ENCODE data around the gene SIRPA. TPM values are rescaled to one million over a fixed set of nuclear protein-coding genes. Genes with fewer than 3 reads are reported as not detected.

The SIRPA gene
- total RNA-seq, 1 experiment from 2014 or later: 6.0 TPM

GRCh38 chr20:1904135-1904534, 8.9 kb downstream of the SIRPA start:
- Mint-ChIP-seq H3K27me3 (ENCODE audit: low read depth) (peaks cover 10% of the 10 kb centered on the region), H3K4me3 (no peak overlapping the region), H3K9me3 (no peaks in the 10 kb centered on the region), H3K4me1 (peaks cover 22 to 25% of the 10 kb centered on the region in 2 experiments), H3K36me3 (ENCODE audit: insufficient read depth in 1 of 3, low read depth in 3 of 3) (peaks cover 0 to 3% (median 0%) of the 10 kb centered on the region in 3 experiments; a peak in 1 of 7 replicates), H3K27ac (no peak overlapping the region; a peak in 1 of 7 replicates)
- Histone ChIP-seq H2BK20ac (ENCODE audit: low read depth, low read length, poor library complexity, severe bottlenecking) (no peak overlapping the region), H2BK12ac (ENCODE audit: insufficient read length, low read depth, low read length) (no peak overlapping the region), H3K56ac (ENCODE audit: insufficient read length, low read depth, low read length) (no peak overlapping the region), H4K91ac (ENCODE audit: insufficient read length, low read depth, low read length) (no peak overlapping the region), H3K4ac (ENCODE audit: low read depth, low read length) (no peak overlapping the region), H3K23ac (ENCODE audit: insufficient read length, low read depth, low read length) (no peak overlapping the region), H3K27me3 (ENCODE audit: insufficient read depth, low read length) (no peaks in the 10 kb centered on the region), H4K5ac (ENCODE audit: insufficient read length, low read depth, low read length) (no peak overlapping the region), H4K20me1 (ENCODE audit: control insufficient read depth, insufficient read depth, insufficient read length) (peaks cover 2% of the 10 kb centered on the region), H3K27ac (ENCODE audit: insufficient read length, low read depth, low read length) (no peak overlapping the region), H3K9me3 (ENCODE audit: control insufficient read depth, low read depth, low read length) (no peaks in the 10 kb centered on the region), H2BK15ac (ENCODE audit: low read depth, low read length) (no peak overlapping the region), H3K9ac (ENCODE audit: extremely low read depth, insufficient read length, low read length) (no peak overlapping the region), H2AK5ac (ENCODE audit: insufficient read length, low read length) (no peak overlapping the region), H3K79me2 (ENCODE audit: insufficient read depth, low read length) (no peaks in the 10 kb centered on the region), H3T11ph (ENCODE audit: low read length) (no peak overlapping the region), H3K4me2 (ENCODE audit: insufficient read depth, insufficient read length, low read length) (no peak overlapping the region), H3K14ac (ENCODE audit: insufficient read depth, low read length) (no peak overlapping the region), H3K18ac (ENCODE audit: insufficient read length, low read depth, low read length) (no peak overlapping the region), H4K8ac (replicated peaks; ENCODE audit: insufficient read length, low read depth, low read length) (no peak overlapping the region), H2BK120ac (ENCODE audit: low read depth, low read length, poor library complexity, severe bottlenecking) (no peak overlapping the region), H2BK5ac (ENCODE audit: insufficient read length, low read length) (no peak overlapping the region), H2AFZ (ENCODE audit: low read length) (no peak overlapping the region), H3K4me1 (ENCODE audit: insufficient read depth, low read length) (no peaks in the 10 kb centered on the region), H3K23me2 (ENCODE audit: insufficient read length, low read depth, low read length, poor library complexity, severe bottlenecking) (no peaks in the 10 kb centered on the region), H3K79me1 (ENCODE audit: insufficient read depth, low read depth, low read length, poor library complexity, severe bottlenecking) (no peaks in the 10 kb centered on the region)
- DNase-seq: no peak
- no CpG with 5 or more reads among the region's 9 CpGs for WGBS (ENCODE audit: extremely low coverage, insufficient read length, low lambda C conversion rate)
- TF ChIP-seq, protein P1, sequence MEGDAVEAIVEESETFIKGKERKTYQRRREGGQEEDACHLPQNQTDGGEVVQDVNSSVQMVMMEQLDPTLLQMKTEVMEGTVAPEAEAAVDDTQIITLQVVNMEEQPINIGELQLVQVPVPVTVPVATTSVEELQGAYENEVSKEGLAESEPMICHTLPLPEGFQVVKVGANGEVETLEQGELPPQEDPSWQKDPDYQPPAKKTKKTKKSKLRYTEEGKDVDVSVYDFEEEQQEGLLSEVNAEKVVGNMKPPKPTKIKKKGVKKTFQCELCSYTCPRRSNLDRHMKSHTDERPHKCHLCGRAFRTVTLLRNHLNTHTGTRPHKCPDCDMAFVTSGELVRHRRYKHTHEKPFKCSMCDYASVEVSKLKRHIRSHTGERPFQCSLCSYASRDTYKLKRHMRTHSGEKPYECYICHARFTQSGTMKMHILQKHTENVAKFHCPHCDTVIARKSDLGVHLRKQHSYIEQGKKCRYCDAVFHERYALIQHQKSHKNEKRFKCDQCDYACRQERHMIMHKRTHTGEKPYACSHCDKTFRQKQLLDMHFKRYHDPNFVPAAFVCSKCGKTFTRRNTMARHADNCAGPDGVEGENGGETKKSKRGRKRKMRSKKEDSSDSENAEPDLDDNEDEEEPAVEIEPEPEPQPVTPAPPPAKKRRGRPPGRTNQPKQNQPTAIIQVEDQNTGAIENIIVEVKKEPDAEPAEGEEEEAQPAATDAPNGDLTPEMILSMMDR (conservative IDR thresholded peaks at IDR 0.05): no peak

Measured in H9 (cell line).